NCI-H2029 (cell line): ENCODE results near the gene CD7.

ENCODE experiments used
- DNase-seq: peaks from one replicate; lab custom pipeline; 2025; lab: John Stamatoyannopoulos, UW

Gene CD7

GRCh38 chr17:82328141-82328993 lies 11.0 kb upstream of the CD7 start:
- DNase-seq = no peak

GRCh38 chr17:82327757-82328140 lies 10.3 kb upstream of the CD7 start:
- DNase-seq = no peak

GRCh38 chr17:82327289-82327688 lies 9.9 kb upstream of the CD7 start:
- no peak for DNase-seq

- DNase-seq = no peak
These were observed 8.1 kb upstream of the CD7 start for GRCh38 chr17:82325286-82326180.

DNA sequence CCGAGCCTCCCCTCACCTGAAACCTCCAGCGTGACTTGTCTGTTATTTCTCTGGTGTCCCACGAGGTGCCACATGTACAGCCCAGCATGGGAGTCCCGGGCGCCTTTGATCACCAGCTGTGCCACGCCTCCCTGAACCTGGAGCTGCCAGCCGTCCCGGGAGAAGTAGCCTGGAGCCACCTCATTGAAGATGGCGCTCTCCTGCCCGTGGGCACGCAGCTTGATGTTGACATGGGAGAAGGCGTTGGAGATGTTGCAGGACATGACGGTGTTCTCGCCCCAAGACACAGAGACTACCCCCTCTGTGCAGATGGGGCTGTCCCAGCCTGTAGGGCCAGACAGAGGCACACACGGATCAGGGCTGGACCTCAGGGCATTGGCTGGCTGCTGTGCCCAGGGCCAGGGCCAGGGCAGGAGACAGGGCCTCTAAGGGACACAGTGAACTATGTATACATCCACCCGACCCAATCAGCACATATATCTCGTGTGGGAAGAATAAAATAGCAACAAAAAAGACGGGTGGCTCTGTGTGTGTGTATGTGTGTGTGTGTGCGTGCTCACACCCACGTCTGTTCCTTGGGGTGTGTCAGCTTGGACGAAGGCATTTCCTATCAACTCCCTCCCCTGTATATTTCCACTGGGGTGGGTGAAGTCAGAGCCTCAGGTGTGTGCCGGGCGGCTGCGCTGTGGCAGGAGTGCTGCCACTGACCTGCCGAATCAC lies 7.3 kb upstream of the CD7 start:
- DNase-seq = no peak

GRCh38 chr17:82323514-82324234 lies 6.3 kb upstream of the CD7 start:
- no peak for DNase-seq

DNA sequence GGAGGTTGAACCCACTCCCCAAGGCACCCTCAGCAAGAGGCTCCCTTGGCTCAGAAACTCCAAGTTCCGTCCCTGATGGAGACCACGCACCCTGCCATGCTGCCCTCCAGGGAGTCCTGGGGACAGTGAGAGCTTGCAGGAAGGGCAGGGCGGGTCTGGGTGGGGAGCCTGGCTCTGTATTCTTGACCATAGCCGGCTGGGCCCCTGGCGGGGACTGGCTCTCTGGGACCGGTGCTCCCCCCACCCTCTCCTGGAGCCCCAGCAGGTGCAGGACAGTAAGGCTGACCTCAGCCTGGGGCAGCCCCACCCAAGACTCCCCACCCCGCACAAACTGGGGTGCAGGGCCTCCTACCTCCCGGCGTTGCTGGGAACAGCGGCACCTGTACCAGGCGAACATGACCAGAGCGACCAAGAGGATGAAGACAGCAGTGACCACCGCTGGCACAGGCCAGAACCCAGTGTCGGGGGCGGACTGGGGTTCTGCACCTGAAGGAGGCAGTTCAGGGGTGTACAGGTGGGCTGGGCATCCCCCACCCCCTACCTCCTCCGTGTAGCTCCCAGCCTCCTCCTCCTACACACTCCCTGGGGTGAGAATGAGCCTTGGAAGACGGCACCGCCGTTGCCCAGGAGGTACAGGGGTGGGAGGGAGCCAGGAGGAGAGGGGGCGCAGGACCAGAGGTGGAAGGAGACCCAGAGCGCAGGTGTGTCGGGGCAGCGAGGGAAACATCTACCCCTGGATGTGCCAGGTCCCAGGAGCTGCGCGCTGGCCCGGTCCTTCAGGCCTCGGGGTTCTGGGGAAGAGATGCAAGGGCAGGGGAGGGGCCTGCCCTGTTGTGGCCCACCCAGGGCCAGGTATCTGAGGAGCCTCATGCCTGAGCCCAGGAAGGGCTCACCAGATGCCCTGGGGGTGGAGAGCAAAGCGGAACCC lies 5.4 kb upstream of the CD7 start:
- no peak for DNase-seq

- DNase-seq = no peak
These were observed 4.6 kb upstream of the CD7 start for GRCh38 chr17:82321947-82322466.

GRCh38 chr17:82320956-82321927 lies 3.8 kb upstream of the CD7 start:
- DNase-seq = no peak

- no peak for DNase-seq
These were observed 2.9 kb upstream of the CD7 start for GRCh38 chr17:82320140-82320840.

- DNase-seq = no peak
These were observed 2.2 kb upstream of the CD7 start for GRCh38 chr17:82319619-82320062.

GRCh38 chr17:82318772-82319606 lies 1.6 kb upstream of the CD7 start:
- no peak for DNase-seq

DNA sequence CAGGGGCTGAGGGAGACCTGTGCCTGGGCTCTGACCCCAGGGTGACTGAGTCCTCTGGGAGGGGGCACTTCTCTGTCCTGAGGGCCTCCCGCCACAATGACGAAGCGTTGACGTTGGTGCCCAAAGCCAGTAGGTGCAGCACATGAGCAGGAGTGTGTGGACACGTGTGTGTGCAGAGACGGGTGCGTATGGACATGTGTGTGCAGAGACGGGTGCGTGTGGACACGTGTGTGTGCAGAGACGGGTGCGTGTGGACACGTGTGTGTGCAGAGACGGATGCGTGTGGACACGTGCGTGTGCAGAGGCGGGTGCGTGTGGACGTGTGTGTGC lies 726 bp upstream of the CD7 start:
- no peak for DNase-seq

DNA sequence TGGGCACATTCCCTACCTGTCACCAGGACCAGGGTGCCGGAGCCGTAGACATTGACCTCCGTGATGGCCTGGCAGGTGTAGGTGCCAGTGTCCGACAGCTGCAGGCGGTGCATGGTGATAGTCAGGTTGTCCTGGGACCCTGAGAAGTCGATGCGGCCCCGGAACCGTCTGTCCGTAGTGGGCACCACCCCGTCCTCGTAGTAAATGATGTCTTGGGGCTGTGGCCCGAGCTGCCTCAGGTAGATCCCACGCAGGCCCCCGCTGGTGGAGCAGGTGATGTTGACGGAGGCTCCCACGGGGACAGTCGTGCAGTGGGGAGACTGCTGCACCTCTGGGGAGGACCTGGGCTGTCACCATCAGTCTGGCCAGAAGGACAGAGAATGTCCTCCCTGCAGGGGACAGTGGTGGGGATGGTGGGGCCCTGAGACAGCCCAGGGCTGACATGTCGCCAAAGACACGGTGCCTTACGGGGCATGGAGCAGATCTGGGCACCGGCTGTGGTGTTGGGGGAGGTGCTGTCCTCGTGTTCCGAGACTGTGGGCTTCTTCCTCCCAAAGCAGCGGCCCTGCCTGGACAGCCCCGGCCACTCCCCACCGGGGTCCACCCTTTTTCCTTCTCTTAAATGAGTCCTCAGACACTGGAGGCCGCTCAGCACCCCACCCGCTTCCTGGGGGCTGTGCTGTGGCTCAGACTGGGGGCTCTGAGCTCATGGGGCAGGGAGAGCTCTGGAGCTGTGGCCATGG lies 586 bp downstream of the CD7 start:
- no peak for DNase-seq

DNA sequence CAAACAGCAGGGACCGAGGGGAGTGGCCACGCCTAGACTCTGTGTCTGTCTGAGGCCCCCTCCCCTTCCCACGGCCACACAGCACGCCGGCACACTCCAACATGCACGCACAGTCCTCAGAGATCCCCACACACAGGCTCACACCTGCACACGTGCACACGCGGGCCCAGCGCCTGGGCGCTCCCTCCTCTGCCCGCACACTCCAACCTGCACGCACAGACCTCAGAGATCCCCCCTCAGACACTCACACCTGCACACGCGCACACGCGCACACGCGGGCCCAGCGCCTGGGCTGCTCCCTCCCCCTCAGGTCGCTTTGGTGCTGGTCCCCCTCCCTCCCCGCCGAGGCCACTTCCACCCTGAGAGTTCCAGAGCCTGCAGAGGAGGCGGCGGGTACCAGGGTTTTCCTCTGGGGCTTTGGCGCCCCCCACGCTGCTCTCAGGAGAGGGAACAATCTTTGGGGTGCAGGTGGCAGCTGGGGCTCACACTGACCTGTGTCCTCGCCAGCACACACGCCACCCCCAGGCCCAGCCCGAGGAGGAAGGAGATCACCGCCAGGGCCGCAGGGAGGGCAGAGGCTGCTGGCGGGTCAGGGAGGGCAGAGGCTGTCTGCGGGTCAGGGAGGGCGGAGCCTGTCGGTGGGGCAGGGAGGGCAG lies 1.6 kb downstream of the CD7 start:
- no peak for DNase-seq
